H9 (cell line): ENCODE results near the gene TEX44. TPM values are rescaled to one million over a fixed set of nuclear protein-coding genes. Genes with fewer than 3 reads are reported as not detected.

Experiments
- DNase-seq: peaks from one replicate; pipeline ENCODE4 v3.0.0-alpha.2; 2017
- H2AFZ ChIP-seq: one replicate; pipeline ENCODE4 v1.6.1; 2013; ENCODE audit warnings: mild to moderate bottlenecking, low read length, control low read depth, moderate library complexity
- H2AK5ac ChIP-seq: 2 replicates; pipeline ENCODE4 v1.6.1; 2013; ENCODE audit warnings: low read length, control low read depth, mixed read lengths; ENCODE audit not compliant: insufficient read length
- H2BK120ac ChIP-seq: one replicate; pipeline ENCODE4 v1.6.1; 2013; ENCODE audit warnings: low read depth, mild to moderate bottlenecking, low read length, control low read depth, inconsistent platforms; ENCODE audit not compliant: poor library complexity, severe bottlenecking
- H2BK12ac ChIP-seq: 2 replicates; pipeline ENCODE4 v1.6.1; 2013; ENCODE audit warnings: low read length, control low read depth, mixed read lengths, low read depth; ENCODE audit not compliant: insufficient read length
- H2BK15ac ChIP-seq: 2 replicates; pipeline ENCODE4 v1.6.1; 2013; ENCODE audit warnings: low read depth, low read length, control low read depth
- H2BK20ac ChIP-seq: one replicate; pipeline ENCODE4 v1.6.1; 2013; ENCODE audit warnings: low read depth, mild to moderate bottlenecking, low read length, control low read depth, inconsistent platforms; ENCODE audit not compliant: poor library complexity, severe bottlenecking
- H2BK5ac ChIP-seq: 2 replicates; pipeline ENCODE4 v1.6.1; 2013; ENCODE audit warnings: low read length, control low read depth, mixed read lengths; ENCODE audit not compliant: insufficient read length
- H3K14ac ChIP-seq: 2 replicates; pipeline ENCODE4 v1.6.1; 2013; ENCODE audit warnings: low read length, control low read depth; ENCODE audit not compliant: insufficient read depth
- H3K18ac ChIP-seq: 2 replicates; pipeline ENCODE4 v1.6.1; 2013; ENCODE audit warnings: low read depth, mild to moderate bottlenecking, mixed read lengths, low read length, control low read depth; ENCODE audit not compliant: insufficient read length
- H3K23ac ChIP-seq: 2 replicates; pipeline ENCODE4 v1.6.1; 2013; ENCODE audit warnings: low read length, control low read depth, mixed read lengths, low read depth; ENCODE audit not compliant: insufficient read length
- H3K23me2 ChIP-seq: 2 replicates; pipeline ENCODE4 v1.6.1; 2013; ENCODE audit warnings: low read depth, mild to moderate bottlenecking, mixed read lengths, low read length, control low read depth; ENCODE audit not compliant: insufficient read length, poor library complexity, severe bottlenecking
- H3K27ac ChIP-seq: 2 replicates; pipeline ENCODE4 v1.5.1; 2013; ENCODE audit warnings: low read length, control low read depth, mixed read lengths, low read depth; ENCODE audit not compliant: insufficient read length
- H3K27me3 ChIP-seq: 2 replicates; pipeline ENCODE4 v1.6.1; 2013; ENCODE audit warnings: low read length, control low read depth, inconsistent platforms; ENCODE audit not compliant: insufficient read depth
- H3K4ac ChIP-seq: 2 replicates; pipeline ENCODE4 v1.6.1; 2013; ENCODE audit warnings: low read depth, mild to moderate bottlenecking, control low read depth, inconsistent platforms, low read length, moderate library complexity
- H3K4me1 ChIP-seq: 2 replicates; pipeline ENCODE4 v1.6.1; 2013; ENCODE audit warnings: low read length, control low read depth, inconsistent platforms; ENCODE audit not compliant: insufficient read depth
- H3K4me2 ChIP-seq: 2 replicates; pipeline ENCODE4 v1.6.1; 2013; ENCODE audit warnings: low read length, control low read depth, mixed read lengths; ENCODE audit not compliant: insufficient read length, insufficient read depth
- H3K56ac ChIP-seq: 2 replicates; pipeline ENCODE4 v1.6.1; 2013; ENCODE audit warnings: low read depth, mild to moderate bottlenecking, mixed read lengths, low read length, control low read depth; ENCODE audit not compliant: insufficient read length
- H3K79me1 ChIP-seq: 2 replicates; pipeline ENCODE4 v1.6.1; 2013; ENCODE audit warnings: low read depth, mild to moderate bottlenecking, moderate library complexity, low read length, control low read depth, inconsistent platforms; ENCODE audit not compliant: insufficient read depth, poor library complexity, severe bottlenecking
- H3K79me2 ChIP-seq: 2 replicates; pipeline ENCODE4 v1.6.1; 2013; ENCODE audit warnings: low read length, control low read depth, inconsistent platforms; ENCODE audit not compliant: insufficient read depth
- H3K9ac ChIP-seq: 2 replicates; pipeline ENCODE4 v1.6.1; 2013; ENCODE audit warnings: low read length, control low read depth, mixed read lengths; ENCODE audit not compliant: insufficient read length; ENCODE audit errors: extremely low read depth
- H3K9me3 ChIP-seq: one replicate; pipeline ENCODE4 v1.6.1; 2013; ENCODE audit warnings: low read depth, low read length, inconsistent platforms; ENCODE audit not compliant: control insufficient read depth
- H3T11ph ChIP-seq: one replicate; pipeline ENCODE4 v1.6.1; 2013; ENCODE audit warnings: mild to moderate bottlenecking, low read length, control low read depth, inconsistent platforms
- H4K20me1 ChIP-seq: one replicate; pipeline ENCODE4 v1.6.1; 2013; ENCODE audit not compliant: control insufficient read depth, insufficient read length, insufficient read depth
- H4K5ac ChIP-seq: 2 replicates; pipeline ENCODE4 v1.6.1; 2013; ENCODE audit warnings: low read depth, mild to moderate bottlenecking, mixed read lengths, low read length, control low read depth; ENCODE audit not compliant: insufficient read length
- H4K8ac ChIP-seq: replicated peaks from 2 replicates; pipeline ENCODE4 v1.6.1; 2013; ENCODE audit warnings: low read length, control low read depth, mixed read lengths, low read depth; ENCODE audit not compliant: insufficient read length
- H4K91ac ChIP-seq: 2 replicates; pipeline ENCODE4 v1.6.1; 2013; ENCODE audit warnings: low read depth, mild to moderate bottlenecking, moderate library complexity, mixed read lengths, low read length, control low read depth; ENCODE audit not compliant: insufficient read length
- H3K27ac Mint-ChIP-seq, 3 experiments: 2 replicates in 2 of 3; 3 replicates in 1 of 3; pipeline ENCODE4 v1.8.0; 2020 to 2021; ENCODE audit warnings: mixed read lengths in 3 of 3, mild to moderate bottlenecking in 1 of 3, moderate library complexity in 1 of 3
- H3K27me3 Mint-ChIP-seq: 2 replicates; pipeline ENCODE4 v1.8.0; 2021; ENCODE audit warnings: low read depth, mild to moderate bottlenecking, moderate library complexity, mixed read lengths
- H3K36me3 Mint-ChIP-seq, 3 experiments: 2 replicates in 2 of 3; 3 replicates in 1 of 3; pipeline ENCODE4 v1.8.0; 2020 to 2021; ENCODE audit warnings: low read depth in 3 of 3, mixed read lengths in 3 of 3; ENCODE audit not compliant: insufficient read depth in 1 of 3
- H3K4me1 Mint-ChIP-seq, 2 experiments: 2 replicates each; pipeline ENCODE4 v1.8.0; 2020; ENCODE audit warnings: mixed read lengths in 2 of 2
- H3K4me3 Mint-ChIP-seq, 2 experiments: 2 replicates in 1 of 2; 3 replicates in 1 of 2; pipeline ENCODE4 v1.8.0; 2020 to 2021; ENCODE audit warnings: mild to moderate bottlenecking in 2 of 2, mixed read lengths in 2 of 2, moderate library complexity in 1 of 2
- H3K9me3 Mint-ChIP-seq, 2 experiments: 2 replicates in 1 of 2; 3 replicates in 1 of 2; pipeline ENCODE4 v1.8.0; 2020; ENCODE audit warnings: mild to moderate bottlenecking in 2 of 2, mixed read lengths in 2 of 2, moderate library complexity in 1 of 2
- WGBS: extraction: QIAGEN DNeasy Blood & Tissue Kit; methylation state at CpG from one replicate; pipeline ENCODE4 v1.1.7; 2013; ENCODE audit warnings: missing lambda C conversion rate, low lambda C conversion rate, mixed read lengths; ENCODE audit not compliant: insufficient read length; ENCODE audit errors: extremely low coverage; 5-methylcytosine and 5-hydroxymethylcytosine counted together
- total RNA-seq: library from RNA; stranded (reverse); gene quantifications from 2 replicates; pipeline ENCODE4 v1.2.1, GENCODE V29; 2021
- TF ChIP-seq, protein P1 (sequence below): fragments of 200-600 bp; sonication (generic); conservative IDR thresholded peaks from 3 replicates; pipeline ENCODE4 v1.8.0; 2021; ENCODE audit warnings: antibody characterized with exemption, mild to moderate bottlenecking

Gene TEX44
- total RNA-seq, 1 experiment from 2014 or later = not detected

DNA sequence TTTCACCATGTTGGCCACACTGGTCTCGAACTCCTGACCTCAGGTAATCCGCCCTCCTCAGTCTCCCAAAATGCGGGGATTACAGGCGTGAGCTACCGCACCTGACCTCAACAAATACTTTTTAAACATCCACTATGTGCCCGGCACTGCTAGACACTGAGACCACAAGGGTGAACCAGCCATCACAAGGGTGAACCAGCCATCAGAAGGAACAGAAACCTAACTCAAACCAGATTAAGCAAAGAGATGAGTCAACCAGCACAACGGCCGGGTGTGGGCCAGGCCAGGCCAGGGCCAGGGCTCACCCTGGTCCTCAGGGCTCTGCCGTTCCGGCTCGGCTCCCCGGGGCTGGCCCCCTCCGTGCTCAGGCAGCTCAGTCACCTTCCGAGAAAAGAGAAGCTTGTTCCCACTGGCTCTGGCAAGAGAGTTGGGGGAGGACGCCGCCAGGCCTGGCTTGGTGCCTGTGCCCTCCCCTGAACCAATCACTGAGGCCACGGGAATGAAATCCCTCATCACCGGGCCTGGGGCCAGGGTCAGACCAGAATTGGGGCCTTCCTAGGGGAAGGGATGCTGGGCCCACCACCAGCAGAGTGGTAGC is 4.4 kb downstream of the TEX44 start:
- H3K4me2 ChIP-seq = no peak overlapping the region
- H2AK5ac ChIP-seq = no peak overlapping the region
- no peak overlapping the region for H3K27ac ChIP-seq
- no peak overlapping the region for H3K56ac ChIP-seq
- no peak overlapping the region for H3K18ac ChIP-seq
- no peak overlapping the region for H2AFZ ChIP-seq
- no peak overlapping the region for H4K8ac ChIP-seq
- Mint-ChIP-seq H3K27ac (no peak overlapping the region), H3K27me3 (no peaks in the 10 kb centered on the region), H3K9me3 (no peaks in the 10 kb centered on the region), H3K4me3 (no peak overlapping the region), H3K4me1 (peaks cover 11 to 21% of the 10 kb centered on the region in 2 experiments), H3K36me3 (no peaks in the 10 kb centered on the region; a peak in 1 of 7 replicates)
- H2BK20ac ChIP-seq = no peak overlapping the region
- no peaks in the 10 kb centered on the region for H3K9me3 ChIP-seq
- no peak overlapping the region for H2BK120ac ChIP-seq
- no peak overlapping the region for H3K23ac ChIP-seq
- no CpG with 5 or more reads among the region's 18 CpGs for WGBS
- H2BK5ac ChIP-seq = no peak overlapping the region
- peaks cover 4% of the 10 kb centered on the region for H4K20me1 ChIP-seq
- TF ChIP-seq, protein P1, sequence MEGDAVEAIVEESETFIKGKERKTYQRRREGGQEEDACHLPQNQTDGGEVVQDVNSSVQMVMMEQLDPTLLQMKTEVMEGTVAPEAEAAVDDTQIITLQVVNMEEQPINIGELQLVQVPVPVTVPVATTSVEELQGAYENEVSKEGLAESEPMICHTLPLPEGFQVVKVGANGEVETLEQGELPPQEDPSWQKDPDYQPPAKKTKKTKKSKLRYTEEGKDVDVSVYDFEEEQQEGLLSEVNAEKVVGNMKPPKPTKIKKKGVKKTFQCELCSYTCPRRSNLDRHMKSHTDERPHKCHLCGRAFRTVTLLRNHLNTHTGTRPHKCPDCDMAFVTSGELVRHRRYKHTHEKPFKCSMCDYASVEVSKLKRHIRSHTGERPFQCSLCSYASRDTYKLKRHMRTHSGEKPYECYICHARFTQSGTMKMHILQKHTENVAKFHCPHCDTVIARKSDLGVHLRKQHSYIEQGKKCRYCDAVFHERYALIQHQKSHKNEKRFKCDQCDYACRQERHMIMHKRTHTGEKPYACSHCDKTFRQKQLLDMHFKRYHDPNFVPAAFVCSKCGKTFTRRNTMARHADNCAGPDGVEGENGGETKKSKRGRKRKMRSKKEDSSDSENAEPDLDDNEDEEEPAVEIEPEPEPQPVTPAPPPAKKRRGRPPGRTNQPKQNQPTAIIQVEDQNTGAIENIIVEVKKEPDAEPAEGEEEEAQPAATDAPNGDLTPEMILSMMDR = no peak
- no peaks in the 10 kb centered on the region for H3K79me1 ChIP-seq
- H3K27me3 ChIP-seq = no peaks in the 10 kb centered on the region
- no peak overlapping the region for H4K5ac ChIP-seq
- no peak overlapping the region for H3T11ph ChIP-seq
- H3K4ac ChIP-seq = no peak overlapping the region
- no peak overlapping the region for H2BK12ac ChIP-seq
- H3K4me1 ChIP-seq = no peaks in the 10 kb centered on the region
- no peak for DNase-seq
- no peak overlapping the region for H2BK15ac ChIP-seq
- H3K14ac ChIP-seq = no peak overlapping the region; the same call in 1 of the 2 replicates
- H3K79me2 ChIP-seq = no peaks in the 10 kb centered on the region
- H3K9ac ChIP-seq = no peak overlapping the region
- no peaks in the 10 kb centered on the region for H3K23me2 ChIP-seq
- H4K91ac ChIP-seq = no peak overlapping the region
